GM12865 (cell line): ENCODE results near the gene ZNF844.
A peak's percentile ranks its signal among the peaks of the same experiment; 100 is the strongest.
"Not testable (repeated sequence)": the region's sequence is repeated elsewhere in the genome, so short reads cannot be mapped to it uniquely, and the experiment has no call there.

Experiments used
- DNase-seq: peaks from one replicate; pipeline ENCODE4 v3.0.0; 2010; ENCODE audit warnings: low read depth
- H3K4me3 ChIP-seq: 2 replicates; pipeline ENCODE4 v1.5.1; 2011; ENCODE audit warnings: mild to moderate bottlenecking, low read depth, low read length, control low read depth
- CTCF ChIP-seq: IDR thresholded peaks from 2 replicates; pipeline ENCODE4 v1.5.1; 2011; ENCODE audit warnings: low read length, control low read depth, low read depth, inconsistent platforms; ENCODE audit not compliant: insufficient read depth; ENCODE audit errors: missing control alignments

ZNF844 gene

GRCh38 chr19:12042893-12043292, 21.6 kb upstream of the ZNF844 start:
- no peak overlapping the region for H3K4me3 ChIP-seq
- no peak for TF ChIP-seq CTCF

GRCh38 chr19:12043752-12044422, 20.6 kb upstream of the ZNF844 start:
- no peak overlapping the region for H3K4me3 ChIP-seq
- DNase-seq = no peak
- no peak for TF ChIP-seq CTCF

More at GRCh38 chr19:12042893-12043292, 21.6 kb upstream of the ZNF844 start:
- no peak for DNase-seq

- no peak for TF ChIP-seq CTCF
- DNase-seq = no peak
- H3K4me3 ChIP-seq = no peak overlapping the region
Observed at GRCh38 chr19:12047868-12048267, 16.7 kb upstream of the ZNF844 start.

GRCh38 chr19:12052091-12052496, 12.4 kb upstream of the ZNF844 start:
- H3K4me3 ChIP-seq = peak overlapping the region; percentile 80
- DNase-seq = no peak
- no peak for TF ChIP-seq CTCF

- peak within 1 kb of the TSS; percentile 80 for H3K4me3 ChIP-seq
- peak; percentile 92 for DNase-seq
- peak; percentile 25 for TF ChIP-seq CTCF
Observed at GRCh38 chr19:12052497-12053169, 11.9 kb upstream of the ZNF844 start, which contains the start of gene ZNF878. Gene ZNF878, minus strand, starts transcription at chr19:12052961. Its CDS starts 160 bp downstream, at chr19:12052801.

GRCh38 chr19:12055784-12056183, 8.7 kb upstream of the ZNF844 start:
- no peak for TF ChIP-seq CTCF
- no peak for DNase-seq

GRCh38 chr19:12075538-12076139, 11.1 kb downstream of the ZNF844 start:
- H3K4me3 ChIP-seq = no peak overlapping the region
- no peak for TF ChIP-seq CTCF
- DNase-seq = no peak

More at GRCh38 chr19:12055784-12056183, 8.7 kb upstream of the ZNF844 start:
- no peak overlapping the region for H3K4me3 ChIP-seq

GRCh38 chr19:12076331-12076730, 11.8 kb downstream of the ZNF844 start:
- DNase-seq, H3K4me3 ChIP-seq: not testable (repeated sequence)
